Measurements from ENCODE around the gene FHL2.

Gene FHL2

GRCh38 chr2:105378276-105378840 lies 20.5 kb downstream of the FHL2 start:
- DNase-seq, result no peak

- no peak for DNase-seq
Measured at GRCh38 chr2:105377871-105378270, 21.0 kb downstream of the FHL2 start.

- DNase-seq, result no peak
Measured at GRCh38 chr2:105376789-105377240, 22.0 kb downstream of the FHL2 start.

- no peak for DNase-seq
Measured at GRCh38 chr2:105376010-105376409, 22.8 kb downstream of the FHL2 start.

- DNase-seq, result no peak
Measured at GRCh38 chr2:105375001-105375561, 23.8 kb downstream of the FHL2 start.

GRCh38 chr2:105373895-105374401 lies 24.9 kb downstream of the FHL2 start:
- DNase-seq, result no peak

GRCh38 chr2:105373344-105373781 lies 25.5 kb downstream of the FHL2 start:
- no peak for DNase-seq

GRCh38 chr2:105371810-105372209 lies 27.0 kb downstream of the FHL2 start:
- no peak for DNase-seq

GRCh38 chr2:105371156-105371555 lies 27.7 kb downstream of the FHL2 start:
- no peak for DNase-seq

GRCh38 chr2:105369777-105370690 lies 28.8 kb downstream of the FHL2 start:
- DNase-seq, result peak; percentile 95

GRCh38 chr2:105368759-105369408 lies 30.0 kb downstream of the FHL2 start:
- no peak for DNase-seq

- DNase-seq, result no peak
Measured at GRCh38 chr2:105365206-105365605, 33.6 kb downstream of the FHL2 start.

GRCh38 chr2:105364436-105365139 lies 34.3 kb downstream of the FHL2 start:
- DNase-seq, result no peak

- DNase-seq, result no peak
Measured at GRCh38 chr2:105362862-105363591, 35.8 kb downstream of the FHL2 start.

GRCh38 chr2:105361102-105361889 lies 37.6 kb downstream of the FHL2 start:
- DNase-seq, result no peak

- no peak for DNase-seq
Measured at GRCh38 chr2:105358593-105358992, 40.3 kb downstream of the FHL2 start.

GRCh38 chr2:105357122-105357521 lies 41.7 kb downstream of the FHL2 start:
- no peak for DNase-seq

GRCh38 chr2:105344704-105345345 lies 54.0 kb downstream of the FHL2 start:
- DNase-seq, result peak; percentile 77

GRCh38 chr2:105339414-105339813 lies 59.4 kb downstream of the FHL2 start:
- no peak for DNase-seq

GRCh38 chr2:105338020-105338385 lies 60.8 kb downstream of the FHL2 start:
- DNase-seq, result no peak
